ENCODE data around the gene TFEB.

DNA sequence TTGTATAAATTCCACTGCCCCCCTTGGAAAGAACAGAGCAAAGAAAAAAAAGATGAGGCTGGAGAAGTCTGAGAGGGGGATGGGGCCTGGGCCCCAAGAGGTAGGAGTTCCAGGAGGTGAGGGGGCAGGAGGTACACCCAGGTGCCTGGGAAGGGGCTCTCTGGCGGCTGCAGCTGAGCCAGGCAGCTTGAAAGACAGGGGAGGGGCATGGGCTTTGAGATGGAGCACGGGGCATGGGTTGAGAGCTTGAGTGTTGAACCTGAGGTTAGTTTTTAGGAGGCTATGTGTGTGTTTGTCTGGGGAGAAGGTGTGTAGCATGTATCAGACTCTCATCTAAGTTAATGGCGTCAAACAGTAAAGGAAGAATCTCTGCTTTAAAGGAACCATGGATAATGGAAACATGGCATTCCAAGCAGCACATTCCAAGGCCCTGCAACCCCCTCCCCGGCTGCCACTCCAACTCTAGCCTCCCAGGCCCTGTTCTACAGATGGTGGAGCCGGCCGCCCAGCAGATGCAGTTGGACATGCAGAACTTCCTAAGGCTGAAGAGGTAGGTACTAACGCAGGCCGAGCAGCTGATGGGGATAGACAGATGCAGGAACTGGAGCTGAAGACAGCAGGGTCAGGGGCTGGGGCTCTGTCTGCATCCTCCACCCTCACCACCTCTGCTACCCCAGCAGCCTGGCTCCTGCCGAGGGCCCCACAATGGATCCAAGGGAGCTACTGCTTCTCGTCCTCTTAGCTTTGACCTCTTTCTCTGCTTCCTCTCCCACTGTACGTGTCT, 55.0 kb downstream of the TFEB start:
- TF ChIP-seq, protein P1, sequence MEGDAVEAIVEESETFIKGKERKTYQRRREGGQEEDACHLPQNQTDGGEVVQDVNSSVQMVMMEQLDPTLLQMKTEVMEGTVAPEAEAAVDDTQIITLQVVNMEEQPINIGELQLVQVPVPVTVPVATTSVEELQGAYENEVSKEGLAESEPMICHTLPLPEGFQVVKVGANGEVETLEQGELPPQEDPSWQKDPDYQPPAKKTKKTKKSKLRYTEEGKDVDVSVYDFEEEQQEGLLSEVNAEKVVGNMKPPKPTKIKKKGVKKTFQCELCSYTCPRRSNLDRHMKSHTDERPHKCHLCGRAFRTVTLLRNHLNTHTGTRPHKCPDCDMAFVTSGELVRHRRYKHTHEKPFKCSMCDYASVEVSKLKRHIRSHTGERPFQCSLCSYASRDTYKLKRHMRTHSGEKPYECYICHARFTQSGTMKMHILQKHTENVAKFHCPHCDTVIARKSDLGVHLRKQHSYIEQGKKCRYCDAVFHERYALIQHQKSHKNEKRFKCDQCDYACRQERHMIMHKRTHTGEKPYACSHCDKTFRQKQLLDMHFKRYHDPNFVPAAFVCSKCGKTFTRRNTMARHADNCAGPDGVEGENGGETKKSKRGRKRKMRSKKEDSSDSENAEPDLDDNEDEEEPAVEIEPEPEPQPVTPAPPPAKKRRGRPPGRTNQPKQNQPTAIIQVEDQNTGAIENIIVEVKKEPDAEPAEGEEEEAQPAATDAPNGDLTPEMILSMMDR (IDR thresholded peaks at IDR 0.05), result no peak
- no peak for TF ChIP-seq ZFX (IDR thresholded peaks at IDR 0.05; ENCODE audit: borderline replicate concordance)

All from 22Rv1 (cell line).